Fibroblast of villous mesenchyme (primary cell): ENCODE data around the gene HPS5. TPM values are rescaled to one million over a fixed set of nuclear protein-coding genes. Genes with fewer than 3 reads are reported as not detected.
"Not testable (repeated sequence)": the region's sequence is repeated elsewhere in the genome, so short reads cannot be mapped to it uniquely, and the experiment has no call there.

Experiments used
- DNase-seq: peaks from one replicate; pipeline ENCODE4 v3.0.0-alpha.2; 2010; ENCODE audit warnings: low read depth
- H3K4me3 ChIP-seq: 2 replicates; pipeline ENCODE4 v1.5.1; 2011; ENCODE audit warnings: low read depth, mild to moderate bottlenecking, low read length
- CTCF ChIP-seq: IDR thresholded peaks from 2 replicates; pipeline ENCODE4 v1.5.1; 2012; ENCODE audit warnings: low read depth, mild to moderate bottlenecking, low read length; ENCODE audit not compliant: insufficient read depth
- total RNA-seq: library from RNA; depleted of rRNA; stranded (reverse); fragments of >200 nt; gene quantifications from 2 replicates; pipeline ENCODE4 v1.2.3, GENCODE V29; 2012

Gene HPS5
- total RNA-seq, 1 donor, result 70.8 TPM

GRCh38 chr11:18330921-18331320 lies 9.0 kb upstream of the HPS5 start:
- DNase-seq, result no peak
- no peak overlapping the region for H3K4me3 ChIP-seq
- TF ChIP-seq CTCF, result no peak

GRCh38 chr11:18329196-18329870 lies 7.4 kb upstream of the HPS5 start:
- no peak for TF ChIP-seq CTCF
- DNase-seq, result no peak
- no peak overlapping the region for H3K4me3 ChIP-seq

GRCh38 chr11:18324381-18324780 lies 2.4 kb upstream of the HPS5 start:
- H3K4me3 ChIP-seq, result peak overlapping the region; percentile 32
- TF ChIP-seq CTCF, result no peak
- no peak for DNase-seq

GRCh38 chr11:18323881-18324280 lies 1.9 kb upstream of the HPS5 start:
- DNase-seq, result not testable (repeated sequence)
- H3K4me3 ChIP-seq, result peak overlapping the region; percentile 86

GRCh38 chr11:18322818-18323570 lies 1.1 kb upstream of the HPS5 start:
- no peak for DNase-seq
- peak overlapping the region; percentile 86 for H3K4me3 ChIP-seq
- TF ChIP-seq CTCF, result no peak

- DNase-seq, result peak; percentile 12
- no peak for TF ChIP-seq CTCF
- H3K4me3 ChIP-seq, result peak overlapping the region; percentile 86
These were observed 367 bp downstream of the HPS5 start for GRCh38 chr11:18321578-18321968.

GRCh38 chr11:18320617-18321016 lies 1.3 kb downstream of the HPS5 start:
- H3K4me3 ChIP-seq, result peak overlapping the region; percentile 86
- no peak for DNase-seq
- no peak for TF ChIP-seq CTCF
